Gastroesophageal sphincter (tissue), 3 donors: ENCODE measurements around the gene LEKR1.

Experiments
- CTCF ChIP-seq, 4 experiments: fragments of 200-600 bp in 2 of 4; fragments of 450-650 bp in 2 of 4; sonication (generic) in 1 of 4; IDR thresholded peaks; one replicate each; pipeline ENCODE4 v1.5.1; 2017 to 2019; ENCODE audit warnings: antibody characterized with exemption in 4 of 4, mild to moderate bottlenecking in 2 of 4, moderate library complexity in 2 of 4
- EP300 ChIP-seq: sonication (generic); formaldehyde crosslinking; IDR thresholded peaks from one replicate; pipeline ENCODE4 v1.6.1; 2017; ENCODE audit warnings: antibody characterized with exemption, mild to moderate bottlenecking
- POLR2A ChIP-seq, 2 donors: fragments of 450-650 bp; IDR thresholded peaks; one replicate each; pipeline ENCODE4 v1.6.1; 2017; ENCODE audit warnings: antibody characterized with exemption in 2 of 2, mild to moderate bottlenecking in 2 of 2, moderate library complexity in 1 of 2
- POLR2AphosphoS5 ChIP-seq: sonication (generic); formaldehyde crosslinking; IDR thresholded peaks from one replicate; pipeline ENCODE4 v1.6.1; 2017; ENCODE audit warnings: antibody characterized with exemption

- no peak for TF ChIP-seq CTCF (IDR thresholded peaks at IDR 0.05)
- no peak for TF ChIP-seq POLR2A (IDR thresholded peaks at IDR 0.05)
- no peak for TF ChIP-seq POLR2AphosphoS5
- TF ChIP-seq EP300, result no peak
These were observed 157.4 kb downstream of the LEKR1 start for GRCh38 chr3:156983559-156983958.
